Measurements from ENCODE around the gene MYO9B. TPM values are rescaled to one million over a fixed set of nuclear protein-coding genes. Genes with fewer than 3 reads are reported as not detected.

MYO9B gene
- total and polyA plus RNA-seq, 2 of the 13 experiments (the other 11 are each of a cell fraction or from before 2014, with no cell fraction given), result 18.0 to 18.3 TPM

DNA sequence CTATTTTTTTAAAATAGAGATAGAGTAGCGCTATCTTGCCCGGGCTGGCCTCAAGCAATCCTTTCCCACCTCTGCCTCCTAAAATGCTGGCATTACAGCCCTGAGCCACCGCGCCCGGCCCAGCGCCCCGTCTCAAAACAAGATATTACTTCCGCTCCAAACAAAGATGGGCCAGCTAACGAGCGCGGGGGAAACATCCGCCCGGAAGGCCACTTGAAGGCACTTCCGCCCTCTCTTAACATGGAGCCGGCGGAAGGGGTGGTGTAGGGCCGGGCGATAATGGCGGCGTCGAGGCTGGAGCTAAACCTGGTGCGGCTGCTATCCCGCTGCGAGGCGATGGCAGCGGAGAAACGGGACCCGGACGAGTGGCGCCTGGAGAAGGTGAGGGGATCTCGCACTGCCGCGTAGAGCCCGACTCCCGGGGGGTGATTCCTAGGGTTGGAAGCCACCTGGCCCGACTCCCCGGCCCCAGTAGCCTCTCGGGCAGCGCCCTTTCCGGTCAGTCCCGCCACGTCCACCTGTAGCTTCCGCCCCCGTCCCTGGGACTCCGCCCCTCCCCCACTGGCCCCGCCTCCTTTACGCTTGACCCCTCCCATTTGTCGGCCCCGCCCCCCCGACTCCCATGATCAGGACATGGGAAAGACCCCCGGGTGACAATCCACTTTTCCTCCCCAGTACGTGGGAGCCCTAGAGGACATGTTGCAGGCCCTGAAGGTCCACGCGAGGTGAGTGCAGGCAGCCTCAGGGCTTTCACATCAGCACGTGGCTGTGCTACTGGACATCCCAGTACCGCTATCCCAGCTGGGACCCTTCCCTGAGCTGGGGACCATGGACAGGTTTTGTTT lies 139.8 kb downstream of the MYO9B start, which contains the start of gene USE1 (continued):
- TF ChIP-seq DMTF1 (CRISPR knock-in tag; IDR thresholded peaks at IDR 0.05) (no peak), PAX8 (CRISPR knock-in tag; IDR thresholded peaks at IDR 0.05; ENCODE audit: borderline replicate concordance) (no peak), MTA1 (CRISPR knock-in tag; IDR thresholded peaks at IDR 0.05; ENCODE audit: borderline replicate concordance) (no peak), REPIN1 (CRISPR knock-in tag; IDR thresholded peaks at IDR 0.05; ENCODE audit: borderline replicate concordance, low read depth) (peak; percentile 69; the same call in 1 of the 2 replicates), SCMH1 (CRISPR knock-in tag; IDR thresholded peaks at IDR 0.05; ENCODE audit: borderline replicate concordance) (no peak), SATB2 (CRISPR knock-in tag; IDR thresholded peaks at IDR 0.05) (no peak), SMARCE1 (IDR thresholded peaks at IDR 0.05; ENCODE audit: borderline replicate concordance) (no peak), TARDBP (CRISPR knock-in tag; IDR thresholded peaks at IDR 0.05) (peak; percentile 81; the same call in 1 of the 2 replicates), ZNF639 (CRISPR knock-in tag; conservative IDR thresholded peaks at IDR 0.05) (0 out of 2 replicates have a peak, but pooled peaks have one; percentile 33), TRIM24 (CRISPR knock-in tag; IDR thresholded peaks at IDR 0.05) (no peak), MTF2 (CRISPR knock-in tag; IDR thresholded peaks at IDR 0.05; ENCODE audit: borderline replicate concordance) (no peak), GABPA (IDR thresholded peaks at IDR 0.05; ENCODE audit: low read depth, low read length) (peak; percentile 83), GABPA (CRISPR knock-in tag; IDR thresholded peaks at IDR 0.05; ENCODE audit: low read depth) (peak; percentile 98), NR2C2 (CRISPR knock-in tag; IDR thresholded peaks at IDR 0.05; ENCODE audit: borderline replicate concordance) (peak; percentile 95), MIXL1 (CRISPR knock-in tag; IDR thresholded peaks at IDR 0.05) (peak; percentile 80)
- TF ChIP-seq, protein P1, sequence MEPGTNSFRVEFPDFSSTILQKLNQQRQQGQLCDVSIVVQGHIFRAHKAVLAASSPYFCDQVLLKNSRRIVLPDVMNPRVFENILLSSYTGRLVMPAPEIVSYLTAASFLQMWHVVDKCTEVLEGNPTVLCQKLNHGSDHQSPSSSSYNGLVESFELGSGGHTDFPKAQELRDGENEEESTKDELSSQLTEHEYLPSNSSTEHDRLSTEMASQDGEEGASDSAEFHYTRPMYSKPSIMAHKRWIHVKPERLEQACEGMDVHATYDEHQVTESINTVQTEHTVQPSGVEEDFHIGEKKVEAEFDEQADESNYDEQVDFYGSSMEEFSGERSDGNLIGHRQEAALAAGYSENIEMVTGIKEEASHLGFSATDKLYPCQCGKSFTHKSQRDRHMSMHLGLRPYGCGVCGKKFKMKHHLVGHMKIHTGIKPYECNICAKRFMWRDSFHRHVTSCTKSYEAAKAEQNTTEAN (CRISPR knock-in tag; conservative IDR thresholded peaks at IDR 0.05), result no peak; the same call in 1 of the 2 replicates
- TF ChIP-seq, protein P2, sequence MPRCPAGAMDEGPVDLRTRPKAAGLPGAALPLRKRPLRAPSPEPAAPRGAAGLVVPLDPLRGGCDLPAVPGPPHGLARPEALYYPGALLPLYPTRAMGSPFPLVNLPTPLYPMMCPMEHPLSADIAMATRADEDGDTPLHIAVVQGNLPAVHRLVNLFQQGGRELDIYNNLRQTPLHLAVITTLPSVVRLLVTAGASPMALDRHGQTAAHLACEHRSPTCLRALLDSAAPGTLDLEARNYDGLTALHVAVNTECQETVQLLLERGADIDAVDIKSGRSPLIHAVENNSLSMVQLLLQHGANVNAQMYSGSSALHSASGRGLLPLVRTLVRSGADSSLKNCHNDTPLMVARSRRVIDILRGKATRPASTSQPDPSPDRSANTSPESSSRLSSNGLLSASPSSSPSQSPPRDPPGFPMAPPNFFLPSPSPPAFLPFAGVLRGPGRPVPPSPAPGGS (CRISPR knock-in tag; IDR thresholded peaks at IDR 0.05), result peak; percentile 85
- TF ChIP-seq, protein P3, sequence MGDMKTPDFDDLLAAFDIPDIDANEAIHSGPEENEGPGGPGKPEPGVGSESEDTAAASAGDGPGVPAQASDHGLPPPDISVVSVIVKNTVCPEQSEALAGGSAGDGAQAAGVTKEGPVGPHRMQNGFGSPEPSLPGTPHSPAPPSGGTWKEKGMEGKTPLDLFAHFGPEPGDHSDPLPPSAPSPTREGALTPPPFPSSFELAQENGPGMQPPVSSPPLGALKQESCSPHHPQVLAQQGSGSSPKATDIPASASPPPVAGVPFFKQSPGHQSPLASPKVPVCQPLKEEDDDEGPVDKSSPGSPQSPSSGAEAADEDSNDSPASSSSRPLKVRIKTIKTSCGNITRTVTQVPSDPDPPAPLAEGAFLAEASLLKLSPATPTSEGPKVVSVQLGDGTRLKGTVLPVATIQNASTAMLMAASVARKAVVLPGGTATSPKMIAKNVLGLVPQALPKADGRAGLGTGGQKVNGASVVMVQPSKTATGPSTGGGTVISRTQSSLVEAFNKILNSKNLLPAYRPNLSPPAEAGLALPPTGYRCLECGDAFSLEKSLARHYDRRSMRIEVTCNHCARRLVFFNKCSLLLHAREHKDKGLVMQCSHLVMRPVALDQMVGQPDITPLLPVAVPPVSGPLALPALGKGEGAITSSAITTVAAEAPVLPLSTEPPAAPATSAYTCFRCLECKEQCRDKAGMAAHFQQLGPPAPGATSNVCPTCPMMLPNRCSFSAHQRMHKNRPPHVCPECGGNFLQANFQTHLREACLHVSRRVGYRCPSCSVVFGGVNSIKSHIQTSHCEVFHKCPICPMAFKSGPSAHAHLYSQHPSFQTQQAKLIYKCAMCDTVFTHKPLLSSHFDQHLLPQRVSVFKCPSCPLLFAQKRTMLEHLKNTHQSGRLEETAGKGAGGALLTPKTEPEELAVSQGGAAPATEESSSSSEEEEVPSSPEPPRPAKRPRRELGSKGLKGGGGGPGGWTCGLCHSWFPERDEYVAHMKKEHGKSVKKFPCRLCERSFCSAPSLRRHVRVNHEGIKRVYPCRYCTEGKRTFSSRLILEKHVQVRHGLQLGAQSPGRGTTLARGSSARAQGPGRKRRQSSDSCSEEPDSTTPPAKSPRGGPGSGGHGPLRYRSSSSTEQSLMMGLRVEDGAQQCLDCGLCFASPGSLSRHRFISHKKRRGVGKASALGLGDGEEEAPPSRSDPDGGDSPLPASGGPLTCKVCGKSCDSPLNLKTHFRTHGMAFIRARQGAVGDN (CRISPR knock-in tag; IDR thresholded peaks at IDR 0.05), result peak; percentile 87
